Measurements from ENCODE around the gene CLK4. TPM values are rescaled to one million over a fixed set of nuclear protein-coding genes. Genes with fewer than 3 reads are reported as not detected.

CLK4 gene
- total and polyA plus RNA-seq, 2 experiments from 2014 or later = 11.8 to 14.1 TPM

DNA sequence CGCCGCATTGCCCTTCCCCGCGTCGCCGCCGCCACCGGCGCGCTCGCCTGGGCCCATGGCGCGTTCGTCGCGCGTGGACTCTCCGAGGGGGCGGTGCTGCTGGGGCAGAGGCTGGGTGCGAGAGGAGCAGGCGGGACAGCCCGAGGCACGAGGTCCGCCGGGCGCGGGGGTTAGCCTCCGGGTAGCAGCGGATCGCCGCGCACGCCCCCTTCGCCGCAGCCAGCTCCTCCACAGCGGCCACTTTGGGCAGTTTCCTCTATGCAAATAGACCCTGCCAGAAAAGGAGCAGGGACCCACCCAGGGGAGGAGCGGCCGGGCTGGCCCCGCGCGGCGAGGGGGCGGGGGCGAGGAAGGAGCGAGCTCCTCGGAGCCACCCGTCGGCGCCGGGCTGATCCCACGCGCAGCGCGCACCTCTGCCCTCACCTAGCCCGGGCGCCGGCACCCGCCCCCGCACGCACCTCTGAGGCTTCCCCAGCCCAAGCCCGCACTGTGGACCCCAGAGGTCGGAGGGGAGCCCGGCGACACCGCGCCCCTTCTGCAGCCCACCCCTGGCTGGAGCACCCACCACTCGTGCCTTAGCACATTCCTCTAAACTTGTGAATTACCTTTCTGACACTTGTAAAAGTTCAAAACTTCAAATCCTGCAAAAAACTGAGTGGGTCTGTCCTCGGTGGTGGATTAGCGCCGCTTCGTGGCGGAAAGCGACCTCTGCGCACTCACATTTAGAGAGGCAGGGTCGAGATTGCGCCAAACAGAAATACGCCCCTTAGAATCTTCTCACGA lies 36.5 kb downstream of the CLK4 start, which contains the start of gene COL23A1:
Gene COL23A1 (minus strand): TSS at position 253 of the 783 bp plus-strand sequence.
- peaks cover 20% of the 10 kb centered on the region for H3K27me3 ChIP-seq (replicated peaks; ENCODE audit: insufficient read depth)
- no peaks in the 10 kb centered on the region for H3K9me3 ChIP-seq (ENCODE audit: low read depth)
- WGBS, 2 experiments (ENCODE audit: low coverage in 1 of 2, low lambda C conversion rate in 2 of 2, missing lambda C conversion rate in 2 of 2) = 1 to 4% methylated on average over 68 to 76 of the region's 78 CpGs
- H3K4me2 ChIP-seq (ENCODE audit: unreplicated experiment) = peak within 1 kb of the TSS; percentile 74
- H3K4me1 ChIP-seq (ENCODE audit: insufficient read depth) = peaks cover 12% of the 10 kb centered on the region; the same call in 1 of the 2 replicates
- H4K20me1 ChIP-seq (ENCODE audit: insufficient read depth) = no peaks in the 10 kb centered on the region
- peaks cover 25% of the 10 kb centered on the region for H3F3A ChIP-seq (ENCODE audit: insufficient read depth)
- in situ Hi-C loops (cut with MboI) = no loop called here
- H3K9me2 ChIP-seq (ENCODE audit: insufficient read depth) = no peaks in the 10 kb centered on the region
- H2AFZ ChIP-seq = peak within 1 kb of the TSS; percentile 49
- peaks cover 8% of the 10 kb centered on the region for H3K36me3 ChIP-seq (ENCODE audit: low read depth)
- peak; percentile 65 for DNase-seq
- TF ChIP-seq EZH2phosphoT487 (IDR thresholded peaks at IDR 0.05; ENCODE audit: insufficient read depth, low read depth) (no peak), EZH2 (IDR thresholded peaks at IDR 0.05; ENCODE audit: insufficient read depth, poor library complexity, severe bottlenecking) (no peak)
- H3K4me3 ChIP-seq = peak within 1 kb of the TSS; percentile 62
- no peak within 1 kb of the TSS; the same call in 1 of the 2 replicates for H3K9ac ChIP-seq
- H3K79me2 ChIP-seq (ENCODE audit: insufficient read depth) = no peaks in the 10 kb centered on the region
- H3K27ac ChIP-seq = no peak within 1 kb of the TSS

DNA sequence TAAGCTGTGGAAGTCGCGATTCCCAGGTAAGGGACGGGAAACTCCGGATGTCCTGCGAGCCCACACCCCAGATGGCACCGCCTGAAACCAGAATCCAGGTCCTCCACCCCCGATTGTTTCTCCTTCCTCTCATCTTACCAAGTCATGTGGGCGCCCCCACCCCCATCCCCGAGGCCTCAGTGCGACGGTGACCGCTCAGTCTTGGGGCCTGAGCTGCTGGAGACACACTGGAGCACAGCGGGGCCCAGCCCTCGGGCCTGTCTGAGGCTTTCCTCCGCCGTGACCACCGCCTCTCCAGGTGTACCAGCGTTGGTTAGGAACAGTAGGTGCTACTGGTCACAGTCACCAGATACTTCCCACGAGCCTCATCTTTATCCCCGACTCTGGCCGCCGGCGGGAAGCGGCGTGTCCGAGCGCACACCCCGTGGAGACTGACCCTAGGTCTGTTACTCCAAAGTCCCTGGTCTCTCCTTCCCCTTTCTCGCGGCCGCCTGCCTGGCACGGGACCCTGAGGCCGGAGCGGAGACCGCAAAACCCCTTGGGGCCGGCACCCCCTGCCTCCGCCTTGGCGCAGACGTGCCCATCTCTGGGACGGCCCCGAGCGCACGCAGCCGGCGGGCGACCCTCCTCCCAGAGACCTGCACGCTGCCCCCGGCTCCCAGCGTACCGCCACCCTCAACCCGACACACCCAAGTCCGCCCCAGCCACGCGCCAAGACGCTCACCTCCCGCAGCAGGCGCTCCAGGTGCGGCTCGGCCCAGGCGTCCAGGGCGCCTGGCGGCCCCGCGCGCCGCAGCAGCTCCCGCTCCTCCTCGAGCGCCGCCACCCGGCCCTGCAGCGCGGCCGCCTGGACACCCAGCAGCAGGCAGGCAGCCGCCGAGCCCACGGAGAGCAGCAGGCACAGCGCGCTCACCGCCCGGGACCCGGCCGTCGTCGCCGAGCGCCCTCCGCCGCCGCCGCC lies 37.4 kb downstream of the CLK4 start:
- Histone ChIP-seq H3K4me1 (ENCODE audit: insufficient read depth) (peaks cover 12% of the 10 kb centered on the region; the same call in 1 of the 2 replicates), H3K9me2 (ENCODE audit: insufficient read depth) (no peaks in the 10 kb centered on the region), H4K20me1 (ENCODE audit: insufficient read depth) (no peaks in the 10 kb centered on the region), H3K9ac (no peak overlapping the region), H3F3A (ENCODE audit: insufficient read depth) (peaks cover 16% of the 10 kb centered on the region), H3K4me2 (ENCODE audit: unreplicated experiment) (peak overlapping the region; percentile 74), H3K4me3 (peak overlapping the region; percentile 62), H2AFZ (no peak overlapping the region), H3K27ac (no peak overlapping the region), H3K36me3 (ENCODE audit: low read depth) (no peaks in the 10 kb centered on the region), H3K27me3 (replicated peaks; ENCODE audit: insufficient read depth) (peaks cover 20% of the 10 kb centered on the region), H3K9me3 (ENCODE audit: low read depth) (no peaks in the 10 kb centered on the region), H3K79me2 (ENCODE audit: insufficient read depth) (no peaks in the 10 kb centered on the region)
- in situ Hi-C loops (cut with MboI) = no loop called here
- peak; percentile 61 for DNase-seq
- no peak for TF ChIP-seq EZH2phosphoT487 (IDR thresholded peaks at IDR 0.05; ENCODE audit: insufficient read depth, low read depth)
- 43% methylated on average over 63 to 72 of the region's 91 CpGs for WGBS, 2 experiments (ENCODE audit: low coverage in 1 of 2, low lambda C conversion rate in 2 of 2, missing lambda C conversion rate in 2 of 2)

GRCh38 chr5:178588769-178589168 lies 38.1 kb downstream of the CLK4 start:
- Histone ChIP-seq H3K9ac (no peak overlapping the region), H3K4me3 (no peak overlapping the region), H3K27me3 (replicated peaks; ENCODE audit: insufficient read depth) (peaks cover 20% of the 10 kb centered on the region), H3K27ac (no peak overlapping the region), H2AFZ (no peak overlapping the region), H3K4me2 (ENCODE audit: unreplicated experiment) (no peak overlapping the region), H3K9me3 (ENCODE audit: low read depth) (no peaks in the 10 kb centered on the region), H3K79me2 (ENCODE audit: insufficient read depth) (no peaks in the 10 kb centered on the region), H3K4me1 (ENCODE audit: insufficient read depth) (peaks cover 12% of the 10 kb centered on the region; the same call in 1 of the 2 replicates), H3K36me3 (ENCODE audit: low read depth) (no peaks in the 10 kb centered on the region), H4K20me1 (ENCODE audit: insufficient read depth) (no peaks in the 10 kb centered on the region), H3F3A (ENCODE audit: insufficient read depth) (peaks cover 16% of the 10 kb centered on the region), H3K9me2 (ENCODE audit: insufficient read depth) (no peaks in the 10 kb centered on the region)
- DNase-seq = no peak
- TF ChIP-seq EZH2phosphoT487 (IDR thresholded peaks at IDR 0.05; ENCODE audit: insufficient read depth, low read depth) (no peak), EZH2 (IDR thresholded peaks at IDR 0.05; ENCODE audit: insufficient read depth, poor library complexity, severe bottlenecking) (no peak)
- in situ Hi-C loops (cut with MboI) = no loop called here
- WGBS, 2 experiments (ENCODE audit: low coverage in 1 of 2, low lambda C conversion rate in 2 of 2, missing lambda C conversion rate in 2 of 2) = 79 to 80% methylated on average over 8 of the region's 8 CpGs

Data from GM23248 (cell line).